WTC11 (cell line): ENCODE data around the gene ZBTB7C.

ENCODE experiments used
- CREB1 ChIP-seq: sonication (generic); formaldehyde crosslinking; IDR thresholded peaks from 2 replicates; pipeline ENCODE4 v1.8.0; 2023; ENCODE audit warnings: mild to moderate bottlenecking, missing genetic modification reagents
- CTCF ChIP-seq: fragments of 200-600 bp; IDR thresholded peaks from 2 replicates; pipeline ENCODE4 v1.8.0; 2022; ENCODE audit warnings: antibody characterized with exemption
- PRRX2 ChIP-seq: fragments of 250-450 bp; sonication (Bioruptor Pico); IDR thresholded peaks from 2 replicates; pipeline ENCODE4 v1.8.0; 2021; ENCODE audit warnings: mild to moderate bottlenecking
- SMAD4 ChIP-seq: sonication (generic); formaldehyde crosslinking; IDR thresholded peaks from 2 replicates; pipeline ENCODE4 v1.8.0; 2022; ENCODE audit warnings: mild to moderate bottlenecking, missing genetic modification reagents
- USF1 ChIP-seq: sonication (generic); formaldehyde crosslinking; IDR thresholded peaks from 2 replicates; pipeline ENCODE4 v1.8.0; 2022; ENCODE audit warnings: mild to moderate bottlenecking, missing genetic modification reagents
- TF ChIP-seq, protein P1 (sequence below): sonication (generic); formaldehyde crosslinking; IDR thresholded peaks from 2 replicates; pipeline ENCODE4 v1.8.1; 2023; ENCODE audit warnings: mild to moderate bottlenecking, moderate library complexity, missing genetic modification reagents

GRCh38 chr18:48388478-48388877, 20.7 kb downstream of the ZBTB7C start:
- TF ChIP-seq SMAD4 (CRISPR knock-in tag) (no peak), CREB1 (no peak), CTCF (no peak), PRRX2 (no peak), USF1 (CRISPR knock-in tag) (no peak)
- TF ChIP-seq, protein P1, sequence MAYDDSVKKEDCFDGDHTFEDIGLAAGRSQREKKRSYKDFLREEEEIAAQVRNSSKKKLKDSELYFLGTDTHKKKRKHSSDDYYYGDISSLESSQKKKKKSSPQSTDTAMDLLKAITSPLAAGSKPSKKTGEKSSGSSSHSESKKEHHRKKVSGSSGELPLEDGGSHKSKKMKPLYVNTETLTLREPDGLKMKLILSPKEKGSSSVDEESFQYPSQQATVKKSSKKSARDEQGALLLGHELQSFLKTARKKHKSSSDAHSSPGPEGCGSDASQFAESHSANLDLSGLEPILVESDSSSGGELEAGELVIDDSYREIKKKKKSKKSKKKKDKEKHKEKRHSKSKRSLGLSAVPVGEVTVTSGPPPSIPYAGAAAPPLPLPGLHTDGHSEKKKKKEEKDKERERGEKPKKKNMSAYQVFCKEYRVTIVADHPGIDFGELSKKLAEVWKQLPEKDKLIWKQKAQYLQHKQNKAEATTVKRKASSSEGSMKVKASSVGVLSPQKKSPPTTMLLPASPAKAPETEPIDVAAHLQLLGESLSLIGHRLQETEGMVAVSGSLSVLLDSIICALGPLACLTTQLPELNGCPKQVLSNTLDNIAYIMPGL (CRISPR knock-in tag) = no peak
